ENCODE measurements around the gene TMEM203. TPM values are rescaled to one million over a fixed set of nuclear protein-coding genes. Genes with fewer than 3 reads are reported as not detected.

Gene TMEM203
- total RNA-seq, 4 donors from 2014 or later = 18.9 to 42.1 (median 28.7) TPM

- in situ Hi-C loops (cut with MboI; ENCODE audit: low pct_ligation_motif_present in 1 of 4, low pct_unique_long_range_greater_than_20kb in 1 of 4, low sequenced_read_pairs in 3 of 4) = loop anchor here in 1 of 4 donors (10.0 kb wide), 1 partner anchor 103 kb away; no protein-coding TSS in a partner anchor
- peaks cover 51% of the 10 kb centered on the region for H3K27me3 ChIP-seq
- no peak overlapping the region for H3K27ac ChIP-seq
- DNase-seq = no peak
- WGBS, 2 donors (ENCODE audit: low coverage in 1 of 2) = 18% methylated on average over 12 of the region's 18 CpGs; no CpG with 5 or more reads in 1 of the 2 donors
- no peaks in the 10 kb centered on the region for H3K9me3 ChIP-seq
- TF ChIP-seq CTCF (IDR thresholded peaks at IDR 0.05) = no peak
- H3K4me1 ChIP-seq = peaks cover 13 to 42% (median 29%) of the 10 kb centered on the region in 4 donors
- no peak overlapping the region for H3K4me3 ChIP-seq
- H3K36me3 ChIP-seq = no peaks in the 10 kb centered on the region
- intact Hi-C loops (cut with DNase I; ENCODE audit: low total_unique reads) = loop anchor here (5.0 kb wide), 1 partner anchor 101 kb away; no protein-coding TSS in a partner anchor
Observed at GRCh38 chr9:137227853-137228505, 22.5 kb upstream of the TMEM203 start.

- Histone ChIP-seq H3K27me3 (peaks cover 43% of the 10 kb centered on the region), H3K4me1 (peaks cover 13 to 47% (median 34%) of the 10 kb centered on the region in 4 donors), H3K4me3 (no peak within 1 kb of the TSS), H3K9me3 (no peaks in the 10 kb centered on the region), H3K27ac (no peak within 1 kb of the TSS), H3K36me3 (no peaks in the 10 kb centered on the region)
- TF ChIP-seq CTCF (IDR thresholded peaks at IDR 0.05) (peak; percentile 78 to 97 (median 89)), EP300 (IDR thresholded peaks at IDR 0.05; ENCODE audit: low read depth) (no peak), POLR2AphosphoS5 (IDR thresholded peaks at IDR 0.05) (no peak), POLR2A (IDR thresholded peaks at IDR 0.05) (no peak)
- in situ Hi-C loops (cut with MboI; ENCODE audit: low pct_ligation_motif_present in 1 of 4, low pct_unique_long_range_greater_than_20kb in 1 of 4, low sequenced_read_pairs in 3 of 4) (loop anchor here in 1 of 4 donors (10.0 kb wide), 1 partner anchor 102 kb away; no protein-coding TSS in a partner anchor), intact Hi-C loops (cut with DNase I; ENCODE audit: low total_unique reads) (loop anchor here (5.0 kb wide), 1 partner anchor 100 kb away; no protein-coding TSS in a partner anchor)
- DNase-seq = peak; percentile 88
- 33% methylated on average over 25 of the region's 25 CpGs; no CpG with 5 or more reads in 1 of the 2 donors for WGBS, 2 donors (ENCODE audit: low coverage in 1 of 2)
Observed at GRCh38 chr9:137227054-137227852, 21.8 kb upstream of the TMEM203 start, which contains the start of gene RNF224. Gene RNF224 (plus strand): TSS chr9:137227502. CDS start chr9:137228336, 834 bp downstream.

- DNase-seq = no peak
- Histone ChIP-seq H3K27me3 (peaks cover 36% of the 10 kb centered on the region), H3K36me3 (no peaks in the 10 kb centered on the region), H3K9me3 (no peaks in the 10 kb centered on the region), H3K4me3 (no peak overlapping the region), H3K4me1 (peaks cover 14 to 52% (median 36%) of the 10 kb centered on the region in 4 donors), H3K27ac (no peak overlapping the region)
- 70% methylated on average over 13 of the region's 18 CpGs; no CpG with 5 or more reads in 1 of the 2 donors for WGBS, 2 donors (ENCODE audit: low coverage in 1 of 2)
- TF ChIP-seq POLR2A (IDR thresholded peaks at IDR 0.05) = no peak
- TF ChIP-seq CTCF (IDR thresholded peaks at IDR 0.05) = no peak
- no peak for TF ChIP-seq EP300 (IDR thresholded peaks at IDR 0.05; ENCODE audit: low read depth)
- in situ Hi-C loops (cut with MboI; ENCODE audit: low pct_ligation_motif_present in 1 of 4, low pct_unique_long_range_greater_than_20kb in 1 of 4, low sequenced_read_pairs in 3 of 4) = loop anchor here in 1 of 4 donors (10.0 kb wide), 1 partner anchor 102 kb away; no protein-coding TSS in a partner anchor
- intact Hi-C loops (cut with DNase I; ENCODE audit: low total_unique reads) = loop anchor here (5.0 kb wide), 1 partner anchor 99 kb away; no protein-coding TSS in a partner anchor
Observed at GRCh38 chr9:137226338-137227053, 21.0 kb upstream of the TMEM203 start.
